HT-29 (cell line): ENCODE measurements around the gene MCM8. TPM values are rescaled to one million over a fixed set of nuclear protein-coding genes. Genes with fewer than 3 reads are reported as not detected.

Source experiments
- DNase-seq: peaks from one replicate; pipeline ENCODE4 v3.0.0-alpha.2; 2015; ENCODE audit warnings: low spot score
- total RNA-seq: library from RNA; depleted of rRNA; stranded (reverse); fragments of >200 nt; shearing (Covaris generic); gene quantifications from 2 replicates; pipeline ENCODE4 v1.2.3, GENCODE V29; 2014

MCM8 gene
- total RNA-seq, 1 experiment from 2014 or later: 11.6 TPM

GRCh38 chr20:5945963-5946362 is 4.5 kb upstream of the MCM8 start:
- peak; percentile 13 for DNase-seq

- DNase-seq: no peak
These were observed 3.2 kb upstream of the MCM8 start for GRCh38 chr20:5947276-5947675.

- no peak for DNase-seq
These were observed 545 bp upstream of the MCM8 start for GRCh38 chr20:5949943-5950270.

- no peak for DNase-seq
These were observed 17.0 kb downstream of the MCM8 start for GRCh38 chr20:5967469-5967868.

GRCh38 chr20:5968462-5968861 is 18.0 kb downstream of the MCM8 start:
- no peak for DNase-seq

- DNase-seq: no peak
These were observed 19.0 kb downstream of the MCM8 start for GRCh38 chr20:5969348-5969935.

- peak; percentile 11 for DNase-seq
These were observed 19.5 kb downstream of the MCM8 start for GRCh38 chr20:5969940-5970339.

- no peak for DNase-seq
These were observed 19.9 kb downstream of the MCM8 start for GRCh38 chr20:5970381-5970780.

GRCh38 chr20:5971203-5971602 is 20.8 kb downstream of the MCM8 start:
- DNase-seq: peak; percentile 18

GRCh38 chr20:5973172-5973571 is 22.7 kb downstream of the MCM8 start:
- peak; percentile 86 for DNase-seq

GRCh38 chr20:5973971-5974370 is 23.5 kb downstream of the MCM8 start:
- DNase-seq: peak; percentile 22

GRCh38 chr20:5974531-5974930 is 24.1 kb downstream of the MCM8 start:
- DNase-seq: no peak

GRCh38 chr20:5975778-5976177 is 25.3 kb downstream of the MCM8 start:
- DNase-seq: no peak

GRCh38 chr20:5977223-5977622 is 26.8 kb downstream of the MCM8 start:
- no peak for DNase-seq

- DNase-seq: no peak
These were observed 27.5 kb downstream of the MCM8 start for GRCh38 chr20:5977975-5978374.

GRCh38 chr20:5979801-5980200 is 29.3 kb downstream of the MCM8 start:
- no peak for DNase-seq

GRCh38 chr20:5980720-5981538 is 30.5 kb downstream of the MCM8 start:
- no peak for DNase-seq

GRCh38 chr20:5987383-5987782 is 36.9 kb downstream of the MCM8 start:
- no peak for DNase-seq

- peak; percentile 25 for DNase-seq
These were observed 39.1 kb downstream of the MCM8 start for GRCh38 chr20:5989539-5989938.

GRCh38 chr20:5990946-5991345 is 40.5 kb downstream of the MCM8 start:
- no peak for DNase-seq

- peak; percentile 42 for DNase-seq
These were observed 41.4 kb downstream of the MCM8 start for GRCh38 chr20:5991623-5992441.

GRCh38 chr20:5996765-5997164 is 46.3 kb downstream of the MCM8 start:
- DNase-seq: peak; percentile 75

- no peak for DNase-seq
These were observed 49.3 kb downstream of the MCM8 start for GRCh38 chr20:5999783-6000182.
